ENCODE results near the gene TAF7L.

GRCh38 chrX:101303790-101304189, 12.7 kb upstream of the TAF7L start:
- TF ChIP-seq CTCF (IDR thresholded peaks at IDR 0.05) (no peak), EP300 (IDR thresholded peaks at IDR 0.05) (no peak), POLR2AphosphoS2 (conservative IDR thresholded peaks at IDR 0.05; ENCODE audit: low read length) (no peak), POLR2A (IDR thresholded peaks at IDR 0.05; ENCODE audit: low read length) (no peak), FOSL2 (IDR thresholded peaks at IDR 0.05) (no peak), FOSL2 (CRISPR knock-in tag; IDR thresholded peaks at IDR 0.05) (no peak), TP53 (CRISPR knock-in tag; IDR thresholded peaks at IDR 0.05) (no peak), NFE2L2 (conservative IDR thresholded peaks at IDR 0.05; ENCODE audit: low read length) (no peak)
